Measurements from ENCODE around the gene LCP2.

DNA sequence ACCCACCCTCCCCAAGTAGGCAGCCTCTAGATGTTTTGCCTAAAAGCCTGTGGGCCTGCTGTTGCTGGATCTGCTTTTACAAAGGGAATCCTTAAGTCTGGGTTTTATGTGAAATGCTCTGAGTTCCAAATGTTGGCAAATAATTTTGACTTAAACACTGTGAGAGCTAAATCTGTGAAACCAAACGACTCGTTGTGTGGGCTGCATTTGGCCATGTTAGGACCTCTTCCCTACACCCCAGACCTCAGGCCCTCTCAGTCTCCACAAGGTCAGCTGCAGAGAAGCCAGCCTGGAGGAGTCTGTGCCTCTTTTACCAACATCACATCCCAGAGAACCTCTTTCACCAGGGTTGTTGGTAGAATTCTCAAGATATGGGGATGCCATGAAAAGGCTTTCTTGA, 9.4 kb downstream of the LCP2 start:
- no peak for TF ChIP-seq ZNF274 (IDR thresholded peaks at IDR 0.05; ENCODE audit: low read depth, low read length)
- TF ChIP-seq, protein P1, sequence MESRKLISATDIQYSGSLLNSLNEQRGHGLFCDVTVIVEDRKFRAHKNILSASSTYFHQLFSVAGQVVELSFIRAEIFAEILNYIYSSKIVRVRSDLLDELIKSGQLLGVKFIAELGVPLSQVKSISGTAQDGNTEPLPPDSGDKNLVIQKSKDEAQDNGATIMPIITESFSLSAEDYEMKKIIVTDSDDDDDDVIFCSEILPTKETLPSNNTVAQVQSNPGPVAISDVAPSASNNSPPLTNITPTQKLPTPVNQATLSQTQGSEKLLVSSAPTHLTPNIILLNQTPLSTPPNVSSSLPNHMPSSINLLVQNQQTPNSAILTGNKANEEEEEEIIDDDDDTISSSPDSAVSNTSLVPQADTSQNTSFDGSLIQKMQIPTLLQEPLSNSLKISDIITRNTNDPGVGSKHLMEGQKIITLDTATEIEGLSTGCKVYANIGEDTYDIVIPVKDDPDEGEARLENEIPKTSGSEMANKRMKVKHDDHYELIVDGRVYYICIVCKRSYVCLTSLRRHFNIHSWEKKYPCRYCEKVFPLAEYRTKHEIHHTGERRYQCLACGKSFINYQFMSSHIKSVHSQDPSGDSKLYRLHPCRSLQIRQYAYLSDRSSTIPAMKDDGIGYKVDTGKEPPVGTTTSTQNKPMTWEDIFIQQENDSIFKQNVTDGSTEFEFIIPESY (IDR thresholded peaks at IDR 0.05; ENCODE audit: extremely low read depth, insufficient replicate concordance, low read length), result no peak
- no peak for TF ChIP-seq CEBPB (IDR thresholded peaks at IDR 0.05; ENCODE audit: low read depth)
- TF ChIP-seq SIN3A (IDR thresholded peaks at IDR 0.05; ENCODE audit: low read depth), result no peak
- no peak for TF ChIP-seq EZH2 (IDR thresholded peaks at IDR 0.05)
- no peak for TF ChIP-seq YY1 (IDR thresholded peaks at IDR 0.05; ENCODE audit: extremely low read depth, insufficient replicate concordance, low read depth, low read length)
- TF ChIP-seq, protein P2, sequence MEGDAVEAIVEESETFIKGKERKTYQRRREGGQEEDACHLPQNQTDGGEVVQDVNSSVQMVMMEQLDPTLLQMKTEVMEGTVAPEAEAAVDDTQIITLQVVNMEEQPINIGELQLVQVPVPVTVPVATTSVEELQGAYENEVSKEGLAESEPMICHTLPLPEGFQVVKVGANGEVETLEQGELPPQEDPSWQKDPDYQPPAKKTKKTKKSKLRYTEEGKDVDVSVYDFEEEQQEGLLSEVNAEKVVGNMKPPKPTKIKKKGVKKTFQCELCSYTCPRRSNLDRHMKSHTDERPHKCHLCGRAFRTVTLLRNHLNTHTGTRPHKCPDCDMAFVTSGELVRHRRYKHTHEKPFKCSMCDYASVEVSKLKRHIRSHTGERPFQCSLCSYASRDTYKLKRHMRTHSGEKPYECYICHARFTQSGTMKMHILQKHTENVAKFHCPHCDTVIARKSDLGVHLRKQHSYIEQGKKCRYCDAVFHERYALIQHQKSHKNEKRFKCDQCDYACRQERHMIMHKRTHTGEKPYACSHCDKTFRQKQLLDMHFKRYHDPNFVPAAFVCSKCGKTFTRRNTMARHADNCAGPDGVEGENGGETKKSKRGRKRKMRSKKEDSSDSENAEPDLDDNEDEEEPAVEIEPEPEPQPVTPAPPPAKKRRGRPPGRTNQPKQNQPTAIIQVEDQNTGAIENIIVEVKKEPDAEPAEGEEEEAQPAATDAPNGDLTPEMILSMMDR (IDR thresholded peaks at IDR 0.05 in 2 of 3, conservative IDR thresholded peaks at IDR 0.05 in 1 of 3; ENCODE audit: borderline replicate concordance in 1 of 3, insufficient read depth in 1 of 3, low read depth in 2 of 3, low read length in 2 of 3), result no peak
- no peak for TF ChIP-seq POLR2A (IDR thresholded peaks at IDR 0.05; ENCODE audit: borderline replicate concordance, extremely low read depth, insufficient read depth, insufficient read length)
- TF ChIP-seq CBX3 (IDR thresholded peaks at IDR 0.05; ENCODE audit: low read depth), result no peak
- TF ChIP-seq RAD21 (IDR thresholded peaks at IDR 0.05; ENCODE audit: low read depth), result no peak
- no peak for TF ChIP-seq ZFX (IDR thresholded peaks at IDR 0.05)
- no peak for TF ChIP-seq POLR2AphosphoS5 (IDR thresholded peaks at IDR 0.05; ENCODE audit: low read depth, low read length)
- TF ChIP-seq SP1 (IDR thresholded peaks at IDR 0.05; ENCODE audit: low read depth), result no peak
- no peak for TF ChIP-seq JUND (IDR thresholded peaks at IDR 0.05)
